OCI-LY1 (cell line): ENCODE data around the gene PCLO.
A peak's percentile ranks its signal among the peaks of the same experiment; 100 is the strongest.

ENCODE experiments used
- H2AFZ ChIP-seq: fragments of 200-600 bp; sonication (generic), shearing (Covaris generic); 2 replicates; pipeline ENCODE4 v1.6.0; 2014; ENCODE audit warnings: antibody characterized with exemption, mild to moderate bottlenecking, low read length
- H3F3A ChIP-seq: fragments of 200-600 bp; sonication (generic), shearing (Covaris generic); 2 replicates; pipeline ENCODE4 v1.6.0; 2014; ENCODE audit warnings: mild to moderate bottlenecking, antibody characterized with exemption, low read length, moderate library complexity; ENCODE audit not compliant: insufficient read depth
- H3K27ac ChIP-seq: fragments of 200-600 bp; sonication (generic); 2 replicates; pipeline ENCODE4 v1.5.1; 2014; ENCODE audit warnings: low read length, mixed run types, mild to moderate bottlenecking, low read depth; ENCODE audit not compliant: poor library complexity, severe bottlenecking
- H3K27me3 ChIP-seq: fragments of 200-600 bp; sonication (generic); 2 replicates; pipeline ENCODE4 v1.6.0; 2014; ENCODE audit warnings: antibody characterized with exemption, mild to moderate bottlenecking, low read length, moderate library complexity; ENCODE audit not compliant: insufficient read depth
- H3K36me3 ChIP-seq: fragments of 200-600 bp; sonication (generic); 2 replicates; pipeline ENCODE4 v1.6.1; 2014; ENCODE audit warnings: mild to moderate bottlenecking, antibody characterized with exemption, low read length, moderate library complexity, mixed read lengths; ENCODE audit not compliant: insufficient read depth
- H3K4me1 ChIP-seq: fragments of 200-600 bp; sonication (generic); 2 replicates; pipeline ENCODE4 v1.5.1; 2014; ENCODE audit warnings: mild to moderate bottlenecking, low read length, moderate library complexity; ENCODE audit not compliant: insufficient read depth, severe bottlenecking
- H3K4me2 ChIP-seq: fragments of 200-600 bp; sonication (generic), shearing (Covaris generic); 2 replicates; pipeline ENCODE4 v1.6.1; 2014; ENCODE audit warnings: low read length
- H3K4me3 ChIP-seq: fragments of 200-600 bp; sonication (generic); 2 replicates; pipeline ENCODE4 v1.5.1; 2014; ENCODE audit warnings: low read length, low read depth, mild to moderate bottlenecking, mixed read lengths; ENCODE audit not compliant: poor library complexity, severe bottlenecking
- H3K79me2 ChIP-seq: fragments of 200-600 bp; shearing (Covaris generic); 2 replicates; pipeline ENCODE4 v1.6.1; 2016; ENCODE audit warnings: mixed run types, low read length, mixed read lengths; ENCODE audit not compliant: insufficient read depth
- H3K9ac ChIP-seq: fragments of 200-600 bp; sonication (generic), shearing (Covaris generic); 2 replicates; pipeline ENCODE4 v1.6.1; 2014; ENCODE audit warnings: mild to moderate bottlenecking, low read length, mixed read lengths
- H3K9me2 ChIP-seq: fragments of 200-600 bp; sonication (generic), shearing (Covaris generic); 2 replicates; pipeline ENCODE4 v1.6.1; 2014; ENCODE audit warnings: low read depth, mild to moderate bottlenecking, low read length, mixed read lengths
- H3K9me3 ChIP-seq: fragments of 200-600 bp; shearing (Covaris generic); 2 replicates; pipeline ENCODE4 v1.6.1; 2014; ENCODE audit warnings: low read length, mixed read lengths
- H4K20me1 ChIP-seq: fragments of 200-600 bp; sonication (generic), shearing (Covaris generic); 2 replicates; pipeline ENCODE4 v1.6.0; 2016; ENCODE audit warnings: mild to moderate bottlenecking, low read length; ENCODE audit not compliant: insufficient read depth
- CTCF ChIP-seq: fragments of 200-600 bp; sonication (generic), shearing (Covaris generic); IDR thresholded peaks from 2 replicates; pipeline ENCODE4 v1.5.1; 2017; ENCODE audit warnings: mild to moderate bottlenecking, antibody characterized with exemption, low read length, moderate library complexity, mixed read lengths
- EZH2 ChIP-seq: fragments of 200-600 bp; sonication (generic), shearing (Covaris generic); IDR thresholded peaks from 2 replicates; pipeline ENCODE4 v1.8.0; 2017; ENCODE audit warnings: borderline replicate concordance, mixed run types, mild to moderate bottlenecking, antibody characterized with exemption, low read length, moderate library complexity, mixed read lengths

PCLO gene

GRCh38 chr7:82729172-82730030 is 433.3 kb downstream of the PCLO start:
- no peaks in the 10 kb centered on the region for H3K9me2 ChIP-seq
- no peak overlapping the region for H3K9ac ChIP-seq
- H3K9me3 ChIP-seq, result no peaks in the 10 kb centered on the region
- H3K4me3 ChIP-seq, result no peak overlapping the region
- TF ChIP-seq EZH2, result no peak
- peak; percentile 68 for TF ChIP-seq CTCF
- no peak overlapping the region for H2AFZ ChIP-seq
- no peak overlapping the region for H3K27ac ChIP-seq
- H3F3A ChIP-seq, result no peaks in the 10 kb centered on the region
- no peaks in the 10 kb centered on the region for H3K36me3 ChIP-seq
- no peaks in the 10 kb centered on the region for H3K79me2 ChIP-seq
- H3K27me3 ChIP-seq, result no peaks in the 10 kb centered on the region
- H4K20me1 ChIP-seq, result no peaks in the 10 kb centered on the region
- no peak overlapping the region for H3K4me2 ChIP-seq
- no peaks in the 10 kb centered on the region for H3K4me1 ChIP-seq

GRCh38 chr7:82726038-82726800 is 436.5 kb downstream of the PCLO start:
- H3K4me1 ChIP-seq, result no peaks in the 10 kb centered on the region
- no peak overlapping the region for H3K4me2 ChIP-seq
- H3K4me3 ChIP-seq, result no peak overlapping the region
- no peaks in the 10 kb centered on the region for H3F3A ChIP-seq
- no peaks in the 10 kb centered on the region for H4K20me1 ChIP-seq
- no peaks in the 10 kb centered on the region for H3K79me2 ChIP-seq
- H3K27ac ChIP-seq, result no peak overlapping the region
- H3K9me3 ChIP-seq, result no peaks in the 10 kb centered on the region
- H3K36me3 ChIP-seq, result no peaks in the 10 kb centered on the region
- no peak overlapping the region for H3K9ac ChIP-seq
- H2AFZ ChIP-seq, result no peak overlapping the region
- H3K27me3 ChIP-seq, result no peaks in the 10 kb centered on the region
- H3K9me2 ChIP-seq, result no peaks in the 10 kb centered on the region
- TF ChIP-seq CTCF (no peak), EZH2 (no peak)

GRCh38 chr7:82723411-82723810 is 439.3 kb downstream of the PCLO start:
- Histone ChIP-seq H4K20me1 (no peaks in the 10 kb centered on the region), H3K27me3 (no peaks in the 10 kb centered on the region), H3K27ac (no peak overlapping the region), H3K9ac (no peak overlapping the region), H3K4me3 (no peak overlapping the region), H3K4me1 (no peaks in the 10 kb centered on the region), H2AFZ (no peak overlapping the region), H3K36me3 (no peaks in the 10 kb centered on the region), H3K9me3 (no peaks in the 10 kb centered on the region), H3K9me2 (no peaks in the 10 kb centered on the region), H3F3A (no peaks in the 10 kb centered on the region), H3K4me2 (no peak overlapping the region), H3K79me2 (no peaks in the 10 kb centered on the region)
- TF ChIP-seq EZH2, result no peak
- TF ChIP-seq CTCF, result no peak
